ENCODE measurements around the gene TMEM97. TPM values are rescaled to one million over a fixed set of nuclear protein-coding genes. Genes with fewer than 3 reads are reported as not detected.

TMEM97 gene
- total RNA-seq, 2 donors from 2014 or later: 23.4 to 38.2 TPM

Other genes with a start within 250 kb of the TMEM97 start
- 10 to 100 TPM; 31.1 to 31.7 TPM for gene IFT20, start 16.3 kb downstream of the TMEM97 start, total RNA-seq
- 10 to 100 TPM; 20.9 to 22.1 TPM for gene TNFAIP1, start 16.6 kb downstream of the TMEM97 start, total RNA-seq
- 10 to 100 TPM; 78.2 to 91.2 TPM for gene POLDIP2, start 38.3 kb downstream of the TMEM97 start, total RNA-seq
- not detected for gene SEBOX, start 46.0 kb downstream of the TMEM97 start, total RNA-seq
- gene VTN, start 51.1 kb downstream of the TMEM97 start, total RNA-seq: under 1 TPM; 0.19 to 0.30 TPM
- gene SARM1, start 52.5 kb downstream of the TMEM97 start, total RNA-seq: 10 to 100 TPM; 22.4 to 24.3 TPM
- gene SLC46A1, start 87.0 kb downstream of the TMEM97 start, total RNA-seq: 1 to 10 TPM; 2.1 TPM
- gene SLC13A2, start 154.4 kb downstream of the TMEM97 start, total RNA-seq: not detected
- not detected for gene FOXN1, start 187.1 kb downstream of the TMEM97 start, total RNA-seq
- 10 to 100 TPM; 45.3 to 53.8 TPM for gene UNC119, start 233.4 kb downstream of the TMEM97 start, total RNA-seq